HG03280 (cell line): Measurements from ENCODE around the gene HOXD11.

Source experiments
- ATAC-seq: cut with Tn5 transposase; IDR thresholded peaks from one replicate; pipeline ENCODE4 v1.9.1; 2021; ENCODE audit warnings: mild to moderate bottlenecking, moderate library complexity; ENCODE audit not compliant: unreplicated experiment

HOXD11 gene

GRCh38 chr2:176106581-176107539 lies at the start of gene HOXD11:
TSS of gene HOXD11 (plus strand) at chr2:176107280. CDS start at chr2:176107356, 76 bp downstream.
- ATAC-seq: no peak

DNA sequence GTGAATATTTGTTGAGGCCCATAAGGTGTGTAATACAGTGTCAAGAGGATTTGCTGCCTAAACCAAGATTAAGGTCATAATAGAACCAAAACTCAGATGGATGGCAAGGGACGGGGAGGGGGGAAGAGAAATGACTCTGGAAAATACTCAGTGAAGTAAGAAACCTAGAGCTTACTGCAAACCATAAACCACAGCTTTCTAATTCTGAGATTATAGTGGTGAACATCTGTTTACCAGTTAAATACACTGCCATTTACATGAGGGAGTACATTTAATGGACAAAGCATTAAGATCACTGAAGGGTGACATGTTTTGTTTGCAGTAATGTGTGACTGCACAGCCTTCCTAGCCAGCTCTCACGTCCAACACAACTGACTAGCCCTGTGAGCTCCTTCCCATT lies 43.1 kb upstream of the HOXD11 start:
- no peak for ATAC-seq

DNA sequence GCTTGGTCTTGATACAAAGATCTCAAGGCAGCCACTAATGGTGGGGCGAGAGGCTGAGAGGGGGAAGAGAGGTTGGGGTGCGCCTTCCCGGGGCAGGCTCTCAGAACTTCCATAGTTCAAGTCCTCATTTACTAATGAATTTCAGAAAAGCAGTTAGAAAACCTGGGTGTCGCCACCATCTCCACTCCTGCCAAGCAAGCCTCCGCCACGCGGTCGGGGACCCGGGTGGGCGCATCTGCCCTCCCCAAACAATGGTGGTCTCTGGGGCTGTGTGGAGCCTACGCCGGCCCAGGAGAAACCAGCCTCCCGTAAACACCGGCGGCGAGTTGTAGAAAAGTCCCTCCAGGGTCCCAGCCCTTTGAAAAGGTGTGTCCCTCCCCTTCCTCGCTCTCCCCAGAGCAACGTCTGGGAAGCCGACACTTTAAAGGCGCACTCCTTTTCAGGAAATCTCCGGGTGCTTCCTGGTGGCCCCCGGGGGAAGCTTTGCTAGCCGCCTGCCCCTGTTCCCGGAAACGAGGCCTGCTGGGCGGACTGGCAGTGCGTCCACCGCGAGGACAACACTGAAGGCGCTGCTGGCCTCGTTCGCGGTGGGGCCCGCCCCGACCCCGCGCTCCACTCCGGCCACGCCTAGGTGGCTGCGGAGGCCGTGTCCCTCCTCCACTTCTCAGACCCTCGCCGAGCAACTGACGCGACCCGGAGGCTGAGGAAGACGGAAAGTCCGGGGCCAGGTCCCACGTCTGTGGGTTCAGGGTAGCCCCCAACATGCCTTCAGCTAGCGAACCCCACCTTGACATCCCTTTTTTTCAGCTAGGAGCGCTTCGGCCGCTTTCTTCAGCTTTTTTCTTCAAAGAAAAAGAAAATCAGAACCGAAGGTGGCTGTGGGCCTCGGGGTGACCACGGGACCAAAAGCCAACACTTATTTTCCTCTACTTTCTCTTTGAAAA lies 40.2 kb upstream of the HOXD11 start:
- no peak for ATAC-seq

DNA sequence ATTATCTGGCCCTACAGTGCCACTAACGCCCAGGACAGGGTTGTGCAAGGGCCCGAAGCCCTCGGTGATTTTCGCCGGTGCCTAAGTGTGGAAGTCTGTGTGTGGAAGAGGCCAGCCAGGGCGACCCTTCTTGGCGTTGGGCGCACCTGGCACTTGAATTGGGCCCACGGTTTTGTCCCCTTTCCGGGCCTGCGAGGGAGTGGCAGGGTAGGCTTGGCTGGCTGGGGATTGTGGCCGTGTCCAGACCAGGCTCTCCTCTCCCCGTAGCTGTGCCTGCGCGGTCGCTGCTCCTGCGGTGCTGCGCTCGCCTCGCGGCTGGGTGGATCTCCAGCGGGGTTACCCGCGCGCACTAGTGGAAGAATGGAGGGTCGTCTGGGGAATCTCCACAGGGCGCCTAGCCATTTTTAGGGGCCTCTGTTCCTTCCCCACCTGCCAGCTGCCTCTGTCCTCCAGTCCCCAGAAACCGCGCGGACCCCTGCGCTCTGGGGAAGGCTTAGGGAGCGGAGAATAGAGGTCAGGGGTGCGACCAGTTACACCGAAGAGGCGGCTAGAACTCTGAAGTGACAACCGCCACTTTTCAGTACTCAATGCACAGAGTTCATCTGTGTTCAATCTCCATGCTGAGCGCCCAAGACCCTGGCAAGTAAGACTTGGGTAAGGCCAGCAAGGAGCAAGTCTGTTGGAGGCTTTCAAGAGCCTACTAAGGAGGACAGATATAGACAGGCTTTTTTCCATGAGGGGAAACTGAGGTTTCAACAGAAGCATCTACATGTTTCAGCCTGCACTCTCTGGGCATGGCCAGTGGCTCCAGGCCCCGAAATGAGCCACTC lies 39.3 kb upstream of the HOXD11 start:
- ATAC-seq: no peak

DNA sequence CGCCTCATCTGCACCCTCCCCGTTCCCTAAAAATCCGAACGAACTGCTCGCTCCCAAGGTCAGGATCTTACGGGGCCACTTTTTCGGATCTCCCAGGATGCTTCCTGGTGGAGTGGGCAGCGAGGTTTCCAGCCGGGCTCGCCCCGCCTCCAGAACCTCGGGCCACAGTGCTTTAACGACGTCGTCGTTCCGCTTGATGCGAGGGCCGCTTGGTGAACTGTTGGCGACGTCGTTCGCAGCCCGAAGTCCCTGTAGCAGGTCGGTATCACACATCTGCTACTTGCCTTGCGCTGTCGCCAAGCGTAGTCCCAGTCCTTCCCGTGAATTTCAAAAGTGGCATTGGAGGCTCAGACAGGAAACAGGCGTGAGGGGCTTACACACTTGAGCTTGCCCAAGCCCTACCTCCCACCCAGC lies 38.7 kb upstream of the HOXD11 start:
- ATAC-seq: no peak

GRCh38 chr2:176071330-176072291 lies 35.5 kb upstream of the HOXD11 start:
- ATAC-seq: no peak

DNA sequence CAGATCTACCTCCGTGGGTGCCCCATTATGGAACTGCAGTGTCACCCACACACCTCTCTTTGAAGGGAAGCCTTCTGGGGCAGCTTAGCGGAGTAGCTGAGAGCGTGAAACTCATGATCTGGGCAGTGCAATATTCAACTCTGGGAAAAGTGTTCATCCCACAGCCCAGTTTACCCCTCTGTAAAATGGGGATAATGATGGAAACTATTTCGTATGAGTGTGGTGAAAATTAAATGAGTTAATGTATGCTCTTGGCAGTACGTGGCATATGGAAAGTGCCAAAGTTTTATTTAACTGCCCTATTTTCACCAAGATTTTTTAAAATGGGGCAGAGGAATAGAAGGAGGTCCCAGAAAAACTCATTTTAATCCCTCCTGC lies 34.8 kb upstream of the HOXD11 start:
- ATAC-seq: no peak

GRCh38 chr2:176072951-176073904 lies 33.9 kb upstream of the HOXD11 start:
- no peak for ATAC-seq

DNA sequence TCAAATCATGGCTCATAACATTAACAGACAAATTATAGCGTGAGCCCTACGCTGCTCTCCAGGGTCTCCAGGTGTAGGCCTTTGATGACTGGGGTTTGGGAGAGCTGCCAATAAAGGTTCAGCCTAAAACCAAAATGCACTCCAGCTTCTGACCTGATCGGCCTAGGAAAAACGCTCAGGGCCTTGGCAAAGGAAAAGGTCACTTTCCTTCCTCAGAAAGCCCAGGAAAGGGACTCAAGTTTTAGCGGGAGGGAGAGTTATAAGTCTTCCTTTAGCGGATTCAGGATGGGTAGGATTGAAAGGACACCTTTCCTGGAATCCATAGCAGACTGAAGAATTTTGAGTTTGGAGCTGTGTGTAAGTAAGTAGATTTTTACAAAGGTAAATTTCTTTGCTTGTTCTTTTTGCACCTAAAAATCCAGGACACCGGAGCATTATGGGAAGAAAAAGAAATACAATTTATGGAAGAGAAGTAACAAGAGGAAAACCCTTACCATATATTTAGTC lies 32.1 kb upstream of the HOXD11 start:
- ATAC-seq: no peak

- ATAC-seq: no peak
Observed at GRCh38 chr2:176075481-176075880, 31.6 kb upstream of the HOXD11 start.

DNA sequence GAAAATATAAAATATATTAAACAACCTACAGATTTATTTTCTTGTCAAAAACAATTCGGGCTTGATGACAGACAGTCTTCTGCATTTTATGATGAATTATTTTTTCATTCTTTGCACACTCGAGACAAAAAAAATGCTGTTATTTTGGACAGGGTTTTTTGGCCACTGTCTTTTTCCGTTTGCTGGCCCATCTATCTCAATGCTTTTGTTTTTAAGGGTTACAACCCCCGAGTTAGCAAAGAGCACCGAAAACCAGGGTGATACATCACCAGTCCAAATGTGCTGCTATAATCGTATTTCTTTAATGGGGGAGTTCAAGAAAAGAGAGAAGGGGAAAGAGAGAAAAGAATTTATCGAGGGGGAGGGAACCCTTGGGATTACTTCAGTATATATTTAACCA lies 31.0 kb upstream of the HOXD11 start:
- ATAC-seq: no peak

GRCh38 chr2:176076796-176077195 lies 30.3 kb upstream of the HOXD11 start:
- ATAC-seq: no peak

- no peak for ATAC-seq
Observed at GRCh38 chr2:176078541-176079284, 28.4 kb upstream of the HOXD11 start.

- ATAC-seq: no peak
Observed at GRCh38 chr2:176079285-176079830, 27.7 kb upstream of the HOXD11 start.

DNA sequence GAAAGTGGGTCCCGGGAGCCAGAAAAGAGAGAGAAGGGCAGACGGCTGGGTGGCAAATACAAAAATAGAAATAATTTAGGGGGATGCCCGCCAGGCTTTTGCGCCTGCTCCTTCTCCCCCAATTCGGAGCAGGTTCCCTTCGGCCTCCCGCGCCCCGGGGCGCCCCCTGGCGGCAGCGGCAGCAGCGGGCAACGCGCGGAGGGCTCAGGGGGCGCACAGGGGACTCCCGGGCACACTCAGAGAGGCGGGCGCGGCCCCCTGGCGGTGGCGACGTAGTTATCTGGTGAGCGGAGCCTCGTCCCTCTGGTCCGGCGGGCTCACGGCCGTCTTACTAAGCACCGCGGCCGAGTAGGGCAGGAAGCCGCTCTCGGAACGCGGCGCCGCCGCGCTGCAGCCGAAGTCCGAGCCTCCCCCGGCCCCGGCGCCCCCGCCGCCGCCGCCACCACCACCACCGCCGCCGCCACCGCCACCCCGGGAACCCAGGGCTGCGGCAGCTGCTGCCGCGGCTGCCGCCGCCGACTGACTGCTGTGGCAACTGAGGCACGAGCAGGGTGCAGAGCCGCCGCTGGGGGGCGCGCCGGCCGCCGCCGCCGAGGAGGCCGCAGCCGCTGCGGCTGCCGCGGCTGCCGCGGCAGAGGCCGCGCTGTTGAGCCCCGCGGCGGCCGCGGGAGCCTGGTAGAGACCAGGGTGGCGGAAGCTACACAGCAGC lies 27.1 kb upstream of the HOXD11 start:
- ATAC-seq: no peak

DNA sequence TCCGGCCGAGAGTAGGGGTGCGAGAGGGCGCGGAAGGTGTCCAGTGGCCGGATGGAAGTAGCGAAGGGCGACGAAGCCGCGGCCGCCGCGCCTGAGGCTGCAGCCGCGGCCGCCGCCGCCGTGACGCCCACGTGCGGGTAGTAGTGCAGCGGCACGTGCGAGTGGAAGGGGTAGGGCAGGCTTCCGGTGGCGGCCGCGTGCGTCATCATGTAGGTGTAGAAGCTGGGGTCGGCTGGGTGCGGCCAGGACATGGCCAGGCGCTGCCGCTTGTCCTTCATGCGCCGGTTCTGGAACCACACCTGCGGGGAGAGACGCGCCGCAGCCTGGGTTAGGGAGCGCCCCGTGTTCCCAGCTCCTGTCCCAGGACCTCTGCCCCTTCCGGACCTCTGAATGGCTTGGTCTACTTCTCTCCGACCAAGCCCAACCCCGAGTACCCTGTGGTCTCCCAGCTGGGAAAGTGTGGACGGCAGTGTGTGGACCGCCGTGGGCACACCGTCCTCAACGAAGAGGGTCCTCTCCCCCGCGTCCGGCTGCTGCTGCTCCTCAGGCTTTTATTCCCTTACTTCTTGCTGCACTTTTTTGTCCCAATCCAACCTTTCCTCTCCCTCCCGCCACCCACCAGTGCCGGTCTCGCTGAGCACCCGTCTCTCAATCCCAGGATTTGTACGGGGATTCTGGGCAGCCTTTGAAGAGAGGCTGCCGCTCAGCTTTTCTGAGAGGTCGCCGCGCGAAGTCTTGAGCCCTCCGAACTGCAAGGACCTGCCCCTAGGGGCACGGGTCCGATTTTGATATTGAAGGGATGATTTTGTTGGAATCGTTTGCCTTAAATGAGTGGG lies 26.3 kb upstream of the HOXD11 start:
- no peak for ATAC-seq
